IMR-90 (cell line): Measurements from ENCODE around the gene ATG10.
A peak's percentile ranks its signal among the peaks of the same experiment; 100 is the strongest.

Source experiments
- BHLHE40 ChIP-seq: fragments of 150-350 bp; IDR thresholded peaks from 2 replicates; pipeline ENCODE4 v1.6.1; 2016; ENCODE audit warnings: mild to moderate bottlenecking, low read depth, low read length
- CEBPB ChIP-seq: IDR thresholded peaks from 2 replicates; pipeline ENCODE4 v1.6.1; 2012; ENCODE audit warnings: low read depth, low read length, improper control_type of control experiment
- CHD1 ChIP-seq: IDR thresholded peaks from 2 replicates; pipeline ENCODE4 v1.6.1; 2012; ENCODE audit warnings: low read depth, low read length, improper control_type of control experiment
- POLR2A ChIP-seq: IDR thresholded peaks from 2 replicates; pipeline ENCODE4 v1.6.1; 2012; ENCODE audit warnings: mild to moderate bottlenecking, low read depth, low read length
- SMC3 ChIP-seq: fragments of 150-350 bp; IDR thresholded peaks from 2 replicates; pipeline ENCODE4 v1.6.1; 2016; ENCODE audit warnings: low read depth, mild to moderate bottlenecking, antibody characterized with exemption, low read length, moderate library complexity
- TF ChIP-seq, protein P1 (sequence below): conservative IDR thresholded peaks from 2 replicates; pipeline ENCODE4 v1.5.1; 2012; ENCODE audit warnings: mild to moderate bottlenecking, low read depth, low read length, improper control_type of control experiment
- TF ChIP-seq, protein P2 (sequence below): fragments of 150-350 bp; IDR thresholded peaks from 2 replicates; pipeline ENCODE4 v1.6.1; 2016; ENCODE audit warnings: low read depth, mild to moderate bottlenecking, low read length, moderate library complexity, borderline replicate concordance

DNA sequence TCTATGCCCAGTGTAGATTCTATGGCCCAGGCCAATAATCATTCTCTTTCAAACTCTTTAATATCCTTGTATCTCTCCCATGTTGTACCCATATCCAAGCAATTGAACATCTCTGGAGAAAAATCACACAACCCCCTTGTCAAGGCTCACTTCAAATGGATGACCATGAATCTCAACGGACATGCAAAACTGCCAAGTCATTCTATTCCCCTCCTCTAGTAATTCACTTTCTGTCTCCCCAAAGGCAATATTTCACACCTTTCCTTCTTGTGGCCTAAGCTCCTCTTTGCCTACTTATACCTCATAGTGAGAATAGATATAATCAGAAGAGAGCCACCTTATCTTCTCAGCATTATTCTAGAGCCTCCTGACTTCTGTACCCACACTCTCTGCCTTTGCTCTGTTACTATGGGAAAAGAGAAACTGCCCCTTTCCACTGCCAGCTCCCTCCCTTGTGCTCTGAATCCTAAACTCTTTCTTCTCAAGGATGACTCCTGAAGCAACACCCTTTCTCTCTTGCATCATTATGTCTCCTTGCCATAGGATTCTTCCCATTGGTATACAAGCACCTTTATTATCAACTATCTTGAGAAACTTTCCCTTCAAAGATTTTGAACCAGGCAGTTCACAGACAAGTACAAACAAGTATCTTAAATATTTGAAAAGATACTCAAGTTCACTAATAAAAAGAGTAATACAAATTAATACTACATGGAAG is 240.2 kb downstream of the ATG10 start:
- TF ChIP-seq POLR2A: no peak
- TF ChIP-seq, protein P1, sequence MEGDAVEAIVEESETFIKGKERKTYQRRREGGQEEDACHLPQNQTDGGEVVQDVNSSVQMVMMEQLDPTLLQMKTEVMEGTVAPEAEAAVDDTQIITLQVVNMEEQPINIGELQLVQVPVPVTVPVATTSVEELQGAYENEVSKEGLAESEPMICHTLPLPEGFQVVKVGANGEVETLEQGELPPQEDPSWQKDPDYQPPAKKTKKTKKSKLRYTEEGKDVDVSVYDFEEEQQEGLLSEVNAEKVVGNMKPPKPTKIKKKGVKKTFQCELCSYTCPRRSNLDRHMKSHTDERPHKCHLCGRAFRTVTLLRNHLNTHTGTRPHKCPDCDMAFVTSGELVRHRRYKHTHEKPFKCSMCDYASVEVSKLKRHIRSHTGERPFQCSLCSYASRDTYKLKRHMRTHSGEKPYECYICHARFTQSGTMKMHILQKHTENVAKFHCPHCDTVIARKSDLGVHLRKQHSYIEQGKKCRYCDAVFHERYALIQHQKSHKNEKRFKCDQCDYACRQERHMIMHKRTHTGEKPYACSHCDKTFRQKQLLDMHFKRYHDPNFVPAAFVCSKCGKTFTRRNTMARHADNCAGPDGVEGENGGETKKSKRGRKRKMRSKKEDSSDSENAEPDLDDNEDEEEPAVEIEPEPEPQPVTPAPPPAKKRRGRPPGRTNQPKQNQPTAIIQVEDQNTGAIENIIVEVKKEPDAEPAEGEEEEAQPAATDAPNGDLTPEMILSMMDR: no peak
- no peak for TF ChIP-seq BHLHE40
- no peak for TF ChIP-seq SMC3
- TF ChIP-seq, protein P2, sequence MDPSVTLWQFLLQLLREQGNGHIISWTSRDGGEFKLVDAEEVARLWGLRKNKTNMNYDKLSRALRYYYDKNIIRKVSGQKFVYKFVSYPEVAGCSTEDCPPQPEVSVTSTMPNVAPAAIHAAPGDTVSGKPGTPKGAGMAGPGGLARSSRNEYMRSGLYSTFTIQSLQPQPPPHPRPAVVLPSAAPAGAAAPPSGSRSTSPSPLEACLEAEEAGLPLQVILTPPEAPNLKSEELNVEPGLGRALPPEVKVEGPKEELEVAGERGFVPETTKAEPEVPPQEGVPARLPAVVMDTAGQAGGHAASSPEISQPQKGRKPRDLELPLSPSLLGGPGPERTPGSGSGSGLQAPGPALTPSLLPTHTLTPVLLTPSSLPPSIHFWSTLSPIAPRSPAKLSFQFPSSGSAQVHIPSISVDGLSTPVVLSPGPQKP: no peak
- 0 out of 2 replicates have a peak, but pooled peaks have one; percentile 3 for TF ChIP-seq CEBPB
- TF ChIP-seq CHD1: no peak
